HepG2 (cell line): ENCODE data around the gene RPL36AL. TPM values are rescaled to one million over a fixed set of nuclear protein-coding genes. Genes with fewer than 3 reads are reported as not detected.

Source experiments
- ATF2 ChIP-seq: sonication (generic); formaldehyde crosslinking; IDR thresholded peaks from 2 replicates; pipeline ENCODE4 v1.4.0; 2020; ENCODE audit warnings: missing genetic modification reagents
- GATA4 ChIP-seq: sonication (generic); IDR thresholded peaks from 2 replicates; pipeline ENCODE4 v1.6.1; 2016; ENCODE audit warnings: antibody characterized with exemption, low read depth, borderline replicate concordance
- HOXA9 ChIP-seq: sonication (generic); formaldehyde crosslinking; IDR thresholded peaks from 2 replicates; pipeline ENCODE4 v1.8.1; 2022; ENCODE audit warnings: missing genetic modification reagents, mild to moderate bottlenecking, moderate library complexity, borderline replicate concordance
- IKZF5 ChIP-seq: IDR thresholded peaks from 2 replicates; pipeline ENCODE4 v1.6.1; 2018; ENCODE audit warnings: missing genetic modification reagents, mild to moderate bottlenecking, missing compliant biosample characterization
- MBD4 ChIP-seq: IDR thresholded peaks from 2 replicates; pipeline ENCODE4 v1.6.1; 2012; ENCODE audit warnings: low read length, inconsistent platforms, borderline replicate concordance
- NCOA5 ChIP-seq: sonication (generic); formaldehyde crosslinking; IDR thresholded peaks from 2 replicates; pipeline ENCODE4 v1.4.0; 2020; ENCODE audit warnings: missing genetic modification reagents
- NKX3-1 ChIP-seq: sonication (generic); formaldehyde crosslinking; IDR thresholded peaks from 2 replicates; pipeline ENCODE4 v1.5.0; 2020; ENCODE audit warnings: missing genetic modification reagents
- SIN3B ChIP-seq: fragments of 150-350 bp; IDR thresholded peaks from 2 replicates; pipeline ENCODE4 v1.6.1; 2014; ENCODE audit warnings: low read length
- ZFY ChIP-seq: sonication (generic); formaldehyde crosslinking; IDR thresholded peaks from 2 replicates; pipeline ENCODE4 v1.4.0; 2020; ENCODE audit warnings: missing genetic modification reagents
- ZNF543 ChIP-seq: sonication (generic); formaldehyde crosslinking; IDR thresholded peaks from 2 replicates; pipeline ENCODE4 v1.4.0; 2020; ENCODE audit warnings: mild to moderate bottlenecking, missing genetic modification reagents
- ZNF614 ChIP-seq: IDR thresholded peaks from 2 replicates; pipeline ENCODE4 v1.6.1; 2018; ENCODE audit warnings: missing biosample characterization, missing genetic modification reagents, inconsistent platforms, borderline replicate concordance
- polyA plus RNA-seq, 8 experiments: library from polyadenylated mRNA; depleted of rRNA in 3 of 8; stranded (reverse) in 7 of 8; unstranded in 1 of 8; fragments of >200 nt; fragmentation: Illumina TruSeq in 4 of 8; extraction: Trizol in 4 of 8; gene quantifications; 2 replicates each; pipeline versions ENCODE4 v1.2.1 to v1.2.3, GENCODE V29; 2011 to 2016; ENCODE audit warnings: low read depth in 4 of 8, missing spikeins in 1 of 8, mixed read lengths in 1 of 8; ENCODE audit not compliant: insufficient read depth in 1 of 8
- total RNA-seq, 5 experiments: library from RNA; depleted of rRNA; stranded (reverse); fragments of >200 nt; fragmentation: Illumina TruSeq; extraction: Trizol; gene quantifications; 2 replicates each; pipeline ENCODE4 v1.2.3, GENCODE V29; 2016; ENCODE audit warnings: low read depth in 1 of 5
- TF ChIP-seq, protein P1 (sequence below): IDR thresholded peaks from 2 replicates; pipeline ENCODE4 v1.6.1; 2016; ENCODE audit warnings: mild to moderate bottlenecking, missing biosample characterization, missing genetic modification reagents
- TF ChIP-seq, protein P2 (sequence below): IDR thresholded peaks from 2 replicates; pipeline ENCODE4 v1.6.1; 2016; ENCODE audit warnings: low read depth, missing genetic modification reagents, missing compliant biosample characterization
- TF ChIP-seq, protein P3 (sequence below): sonication (generic); formaldehyde crosslinking; IDR thresholded peaks from 2 replicates; pipeline ENCODE4 v1.9.0; 2021; ENCODE audit warnings: missing genetic modification reagents, borderline replicate concordance

Gene RPL36AL
- total and polyA plus RNA-seq, 2 of the 13 experiments (the other 11 are each of a cell fraction or from before 2014, with no cell fraction given) = 90.0 to 294 TPM

DNA sequence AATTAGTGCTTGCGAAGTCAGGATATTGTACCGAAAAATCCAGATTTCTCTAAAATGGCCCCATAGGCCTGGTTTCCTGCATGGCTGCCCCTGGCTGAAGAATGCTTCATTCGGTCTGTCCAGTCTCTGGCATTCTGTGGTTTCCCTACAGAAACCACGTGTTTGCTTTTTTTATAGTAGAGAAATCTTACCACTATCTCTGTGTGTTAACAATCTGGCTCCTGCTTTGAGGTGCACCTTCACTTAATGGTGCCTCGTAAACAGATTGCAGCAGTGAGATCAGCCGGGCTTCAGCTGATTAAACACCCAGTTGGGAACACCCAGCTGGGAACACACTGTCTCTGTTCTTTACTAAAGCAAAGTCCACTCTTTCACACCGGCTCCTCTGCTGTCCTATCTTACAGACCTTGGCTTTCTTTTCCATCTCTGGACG lies 21.3 kb upstream of the RPL36AL start (continued):
- TF ChIP-seq IKZF5 (CRISPR knock-in tag) (peak; percentile 92), NKX3-1 (CRISPR knock-in tag) (peak; percentile 7; the same call in 1 of the 2 replicates), NCOA5 (CRISPR knock-in tag) (no peak), ATF2 (CRISPR knock-in tag) (peak; percentile 88), ZNF543 (no peak), ZNF614 (CRISPR knock-in tag) (peak; percentile 82; the same call in 1 of the 2 replicates), GATA4 (no peak), MBD4 (no peak), ZFY (no peak; the same call in 1 of the 2 replicates), HOXA9 (CRISPR knock-in tag) (no peak), SIN3B (no peak)
- TF ChIP-seq, protein P1, sequence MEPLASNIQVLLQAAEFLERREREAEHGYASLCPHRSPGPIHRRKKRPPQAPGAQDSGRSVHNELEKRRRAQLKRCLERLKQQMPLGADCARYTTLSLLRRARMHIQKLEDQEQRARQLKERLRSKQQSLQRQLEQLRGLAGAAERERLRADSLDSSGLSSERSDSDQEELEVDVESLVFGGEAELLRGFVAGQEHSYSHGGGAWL (CRISPR knock-in tag) = no peak
- TF ChIP-seq, protein P2, sequence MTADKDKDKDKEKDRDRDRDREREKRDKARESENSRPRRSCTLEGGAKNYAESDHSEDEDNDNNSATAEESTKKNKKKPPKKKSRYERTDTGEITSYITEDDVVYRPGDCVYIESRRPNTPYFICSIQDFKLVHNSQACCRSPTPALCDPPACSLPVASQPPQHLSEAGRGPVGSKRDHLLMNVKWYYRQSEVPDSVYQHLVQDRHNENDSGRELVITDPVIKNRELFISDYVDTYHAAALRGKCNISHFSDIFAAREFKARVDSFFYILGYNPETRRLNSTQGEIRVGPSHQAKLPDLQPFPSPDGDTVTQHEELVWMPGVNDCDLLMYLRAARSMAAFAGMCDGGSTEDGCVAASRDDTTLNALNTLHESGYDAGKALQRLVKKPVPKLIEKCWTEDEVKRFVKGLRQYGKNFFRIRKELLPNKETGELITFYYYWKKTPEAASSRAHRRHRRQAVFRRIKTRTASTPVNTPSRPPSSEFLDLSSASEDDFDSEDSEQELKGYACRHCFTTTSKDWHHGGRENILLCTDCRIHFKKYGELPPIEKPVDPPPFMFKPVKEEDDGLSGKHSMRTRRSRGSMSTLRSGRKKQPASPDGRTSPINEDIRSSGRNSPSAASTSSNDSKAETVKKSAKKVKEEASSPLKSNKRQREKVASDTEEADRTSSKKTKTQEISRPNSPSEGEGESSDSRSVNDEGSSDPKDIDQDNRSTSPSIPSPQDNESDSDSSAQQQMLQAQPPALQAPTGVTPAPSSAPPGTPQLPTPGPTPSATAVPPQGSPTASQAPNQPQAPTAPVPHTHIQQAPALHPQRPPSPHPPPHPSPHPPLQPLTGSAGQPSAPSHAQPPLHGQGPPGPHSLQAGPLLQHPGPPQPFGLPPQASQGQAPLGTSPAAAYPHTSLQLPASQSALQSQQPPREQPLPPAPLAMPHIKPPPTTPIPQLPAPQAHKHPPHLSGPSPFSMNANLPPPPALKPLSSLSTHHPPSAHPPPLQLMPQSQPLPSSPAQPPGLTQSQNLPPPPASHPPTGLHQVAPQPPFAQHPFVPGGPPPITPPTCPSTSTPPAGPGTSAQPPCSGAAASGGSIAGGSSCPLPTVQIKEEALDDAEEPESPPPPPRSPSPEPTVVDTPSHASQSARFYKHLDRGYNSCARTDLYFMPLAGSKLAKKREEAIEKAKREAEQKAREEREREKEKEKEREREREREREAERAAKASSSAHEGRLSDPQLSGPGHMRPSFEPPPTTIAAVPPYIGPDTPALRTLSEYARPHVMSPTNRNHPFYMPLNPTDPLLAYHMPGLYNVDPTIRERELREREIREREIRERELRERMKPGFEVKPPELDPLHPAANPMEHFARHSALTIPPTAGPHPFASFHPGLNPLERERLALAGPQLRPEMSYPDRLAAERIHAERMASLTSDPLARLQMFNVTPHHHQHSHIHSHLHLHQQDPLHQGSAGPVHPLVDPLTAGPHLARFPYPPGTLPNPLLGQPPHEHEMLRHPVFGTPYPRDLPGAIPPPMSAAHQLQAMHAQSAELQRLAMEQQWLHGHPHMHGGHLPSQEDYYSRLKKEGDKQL (CRISPR knock-in tag) = peak; percentile 17; the same call in 1 of the 2 replicates
- TF ChIP-seq, protein P3, sequence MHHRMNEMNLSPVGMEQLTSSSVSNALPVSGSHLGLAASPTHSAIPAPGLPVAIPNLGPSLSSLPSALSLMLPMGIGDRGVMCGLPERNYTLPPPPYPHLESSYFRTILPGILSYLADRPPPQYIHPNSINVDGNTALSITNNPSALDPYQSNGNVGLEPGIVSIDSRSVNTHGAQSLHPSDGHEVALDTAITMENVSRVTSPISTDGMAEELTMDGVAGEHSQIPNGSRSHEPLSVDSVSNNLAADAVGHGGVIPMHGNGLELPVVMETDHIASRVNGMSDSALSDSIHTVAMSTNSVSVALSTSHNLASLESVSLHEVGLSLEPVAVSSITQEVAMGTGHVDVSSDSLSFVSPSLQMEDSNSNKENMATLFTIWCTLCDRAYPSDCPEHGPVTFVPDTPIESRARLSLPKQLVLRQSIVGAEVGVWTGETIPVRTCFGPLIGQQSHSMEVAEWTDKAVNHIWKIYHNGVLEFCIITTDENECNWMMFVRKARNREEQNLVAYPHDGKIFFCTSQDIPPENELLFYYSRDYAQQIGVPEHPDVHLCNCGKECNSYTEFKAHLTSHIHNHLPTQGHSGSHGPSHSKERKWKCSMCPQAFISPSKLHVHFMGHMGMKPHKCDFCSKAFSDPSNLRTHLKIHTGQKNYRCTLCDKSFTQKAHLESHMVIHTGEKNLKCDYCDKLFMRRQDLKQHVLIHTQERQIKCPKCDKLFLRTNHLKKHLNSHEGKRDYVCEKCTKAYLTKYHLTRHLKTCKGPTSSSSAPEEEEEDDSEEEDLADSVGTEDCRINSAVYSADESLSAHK (CRISPR knock-in tag) = no peak
